Brain pericyte (primary cell): ENCODE measurements around the gene MIEF1.
"Not testable (repeated sequence)": the region's sequence is repeated elsewhere in the genome, so short reads cannot be mapped to it uniquely, and the experiment has no call there.

Source experiments
- DNase-seq: peaks from one replicate; pipeline ENCODE4 v3.0.0-alpha.2; 2012; ENCODE audit warnings: low read depth, low spot score

Gene MIEF1

DNA sequence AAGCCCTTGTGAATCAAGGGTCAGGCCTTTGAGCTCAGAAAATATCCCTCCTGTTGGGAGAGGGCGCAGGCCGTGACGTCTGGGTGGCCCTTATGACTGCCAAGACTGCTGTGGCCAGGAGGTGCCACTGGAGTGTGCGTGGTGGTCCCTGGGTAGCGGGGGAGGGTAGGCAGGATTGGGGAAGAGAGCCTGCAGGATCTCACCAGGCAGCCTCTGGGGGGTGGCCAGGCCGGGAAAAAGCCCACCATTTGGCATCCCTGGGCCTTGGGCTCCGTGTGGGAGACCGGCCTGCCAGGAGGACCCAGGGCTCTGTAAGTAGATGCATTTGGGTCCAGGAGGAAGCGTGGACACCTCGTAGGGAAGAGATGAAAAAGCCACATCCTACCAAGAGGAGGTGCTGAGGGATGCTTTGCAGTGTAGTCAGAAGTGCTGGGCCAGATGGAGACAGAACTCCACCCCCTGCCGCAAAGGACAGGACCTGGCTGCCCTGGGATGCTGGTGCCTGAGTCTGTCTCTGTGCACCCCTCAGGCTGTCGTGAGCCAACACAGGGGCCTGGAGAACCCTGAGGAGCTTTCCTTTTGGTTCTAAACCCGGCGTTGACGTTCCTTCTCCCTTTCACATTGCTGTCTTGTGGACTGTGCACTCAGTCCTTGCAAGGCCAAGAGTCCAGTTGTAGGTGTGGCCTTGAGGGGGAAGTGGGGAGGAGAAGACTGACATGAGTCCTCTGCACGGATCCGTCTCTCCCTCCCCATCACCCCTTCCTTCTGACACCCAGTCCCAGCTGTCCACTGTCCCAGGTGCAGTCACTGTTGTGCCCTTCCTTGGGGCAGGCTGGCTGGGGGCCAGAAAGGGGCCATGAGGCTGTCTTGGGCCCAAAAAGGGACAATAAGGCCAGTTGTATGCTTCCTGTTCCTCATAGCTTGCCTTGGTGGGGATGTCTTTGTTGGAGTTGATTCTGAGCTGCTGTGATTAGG, 12.7 kb upstream of the MIEF1 start:
- no peak for DNase-seq

DNA sequence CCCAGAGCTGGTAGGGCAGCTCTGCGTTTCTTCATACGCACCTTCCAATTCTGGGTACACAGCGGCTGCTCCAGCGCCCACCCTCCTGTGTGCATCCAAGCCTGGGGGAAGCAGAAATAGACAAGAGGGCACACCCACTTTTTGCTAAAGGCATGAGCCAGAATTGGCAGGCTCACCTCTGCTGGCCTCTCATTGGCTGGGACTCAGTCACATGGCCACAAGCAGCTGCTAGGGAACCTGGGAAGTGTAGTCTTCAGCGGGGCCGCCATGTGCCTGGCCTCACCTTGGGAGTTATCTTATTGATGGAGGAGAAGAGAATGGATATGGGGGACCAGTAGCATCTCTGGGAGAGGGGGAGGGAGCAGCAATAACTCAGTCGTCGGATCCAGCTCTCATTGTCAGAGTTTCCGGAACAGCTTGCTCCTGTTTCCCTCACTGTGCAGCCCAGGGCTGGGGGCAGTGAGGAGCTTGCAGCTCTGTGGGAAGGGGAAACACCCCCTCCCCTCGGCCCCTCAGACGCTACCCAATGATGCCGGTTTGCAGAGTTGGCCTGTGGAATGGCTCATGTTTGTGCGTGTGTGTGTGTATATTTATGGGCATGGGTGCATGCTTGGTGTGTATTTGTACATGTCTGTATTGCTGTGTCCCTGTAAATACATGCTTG, 11.8 kb upstream of the MIEF1 start:
- no peak for DNase-seq

DNA sequence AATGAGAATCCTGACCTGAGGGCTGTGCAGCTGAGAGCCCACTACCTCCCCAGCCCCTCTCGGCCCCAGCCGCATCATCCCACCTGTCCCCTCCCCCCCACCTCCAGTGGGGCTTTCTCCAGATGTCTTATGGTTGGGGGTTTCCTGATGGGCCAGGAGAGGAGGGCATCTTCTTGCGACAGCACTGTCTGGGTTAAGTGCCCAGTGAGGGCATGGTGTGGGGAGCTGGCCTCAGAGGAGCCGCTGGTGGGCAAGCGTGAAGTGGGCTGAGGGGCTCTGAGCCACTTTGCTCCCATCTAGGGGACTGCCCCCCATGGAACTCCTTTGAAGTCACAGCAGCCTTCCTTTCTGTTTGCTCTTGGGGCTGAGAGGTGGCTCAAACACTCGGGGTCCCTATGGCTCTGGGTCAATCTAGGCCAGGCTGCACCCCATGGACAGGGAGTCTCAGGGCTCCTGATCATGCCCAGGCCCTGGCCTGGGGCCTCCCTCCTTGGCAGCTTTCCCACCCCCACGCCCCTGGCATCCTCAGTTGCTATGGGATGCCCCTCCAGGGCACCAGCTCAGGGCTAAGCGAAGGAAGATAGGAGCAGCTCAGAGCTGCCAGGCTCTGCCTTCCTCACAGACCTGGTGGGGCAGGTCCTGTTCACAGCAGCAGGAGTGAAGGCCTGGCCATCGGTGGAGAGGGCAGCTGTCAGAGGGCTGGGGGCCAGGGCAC, 11.0 kb upstream of the MIEF1 start:
- no peak for DNase-seq

DNA sequence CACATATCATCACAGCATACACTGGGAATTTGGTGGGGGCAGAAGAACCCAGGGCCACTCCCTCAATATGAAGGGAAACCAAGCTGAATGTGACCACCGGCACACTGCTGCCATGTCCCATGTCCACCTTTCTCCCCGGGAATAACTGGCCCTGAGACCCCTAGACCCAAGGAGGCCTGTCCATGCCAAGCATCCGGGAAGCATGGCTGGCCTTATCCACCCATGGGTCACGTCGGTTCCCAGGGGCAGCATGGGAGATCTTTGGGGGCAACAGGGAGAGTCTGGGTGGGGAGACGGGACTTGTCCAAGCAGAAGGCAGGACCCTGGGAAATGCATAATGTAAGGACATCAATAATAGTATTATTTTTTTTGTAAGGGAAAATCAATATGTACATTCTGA, 10.4 kb upstream of the MIEF1 start:
- DNase-seq, result no peak

DNA sequence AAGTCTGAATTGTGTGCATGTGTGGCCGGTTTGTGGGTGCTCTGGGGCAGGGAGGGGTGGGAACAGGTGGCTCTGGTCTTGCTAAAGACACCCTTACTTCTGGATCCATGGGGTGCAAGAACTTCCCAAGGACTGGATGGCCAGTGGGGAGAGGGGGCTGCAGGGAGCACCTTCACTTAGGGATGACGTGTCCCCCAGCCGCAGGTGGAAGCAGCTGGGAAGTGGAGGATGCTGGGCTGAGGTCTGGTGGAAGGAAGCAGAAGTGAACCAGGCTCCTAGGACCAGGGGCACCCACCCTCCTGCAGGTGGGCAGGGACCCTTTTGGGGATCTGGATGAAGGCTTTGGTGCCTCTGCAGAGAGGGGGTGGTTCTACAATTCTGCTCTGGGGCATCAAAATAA, 9.9 kb upstream of the MIEF1 start:
- no peak for DNase-seq

DNA sequence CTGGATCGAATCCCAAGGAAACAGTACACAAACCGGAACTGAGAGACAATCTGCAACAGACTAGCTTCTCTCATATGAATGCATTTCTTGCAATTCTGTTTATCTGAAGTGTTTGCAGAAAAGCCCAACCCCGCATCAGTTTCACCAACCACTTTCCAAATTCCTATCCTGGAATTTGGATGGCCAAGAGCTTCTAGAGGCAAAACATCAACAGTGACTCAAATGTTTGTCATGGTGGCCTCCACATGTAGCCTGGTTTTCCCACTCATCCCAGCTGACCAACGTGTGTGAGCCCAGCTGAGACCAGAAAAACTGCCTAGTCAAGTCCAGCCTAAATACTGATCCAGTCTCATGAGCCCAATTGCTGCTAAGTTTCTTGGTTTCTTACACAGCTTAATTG, 8.3 kb upstream of the MIEF1 start:
- no peak for DNase-seq

DNA sequence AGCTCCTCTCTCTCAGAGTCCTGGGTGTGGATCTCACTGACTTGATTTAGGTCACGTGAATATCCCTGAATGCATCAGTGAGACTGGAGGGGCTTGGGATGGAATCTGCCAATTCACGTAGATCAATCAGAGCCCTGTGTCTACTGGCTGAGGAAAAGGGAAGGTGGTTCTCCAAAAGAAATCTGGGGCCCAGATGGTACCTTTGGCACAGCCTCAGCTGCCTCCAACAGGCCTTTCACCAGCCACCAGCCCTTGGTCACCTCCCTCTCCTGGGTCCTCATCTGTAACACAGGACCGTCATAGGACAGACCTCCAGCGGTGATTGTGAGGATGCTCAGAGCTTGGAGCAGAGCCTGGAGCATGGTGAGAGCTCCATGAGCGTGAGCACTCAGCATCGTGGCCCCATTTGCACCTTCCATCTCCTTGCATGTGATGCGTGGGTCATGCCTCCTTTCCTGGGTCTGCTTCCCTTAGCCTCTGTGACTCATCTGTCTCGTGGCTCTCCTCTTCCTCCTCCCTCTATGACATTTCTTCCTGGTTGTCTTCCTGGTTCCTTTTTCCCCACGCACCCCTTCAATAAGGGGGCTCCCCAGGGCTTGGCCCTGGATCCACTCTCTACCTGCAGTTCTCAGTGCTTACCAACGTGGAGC, 7.5 kb upstream of the MIEF1 start:
- no peak for DNase-seq

DNA sequence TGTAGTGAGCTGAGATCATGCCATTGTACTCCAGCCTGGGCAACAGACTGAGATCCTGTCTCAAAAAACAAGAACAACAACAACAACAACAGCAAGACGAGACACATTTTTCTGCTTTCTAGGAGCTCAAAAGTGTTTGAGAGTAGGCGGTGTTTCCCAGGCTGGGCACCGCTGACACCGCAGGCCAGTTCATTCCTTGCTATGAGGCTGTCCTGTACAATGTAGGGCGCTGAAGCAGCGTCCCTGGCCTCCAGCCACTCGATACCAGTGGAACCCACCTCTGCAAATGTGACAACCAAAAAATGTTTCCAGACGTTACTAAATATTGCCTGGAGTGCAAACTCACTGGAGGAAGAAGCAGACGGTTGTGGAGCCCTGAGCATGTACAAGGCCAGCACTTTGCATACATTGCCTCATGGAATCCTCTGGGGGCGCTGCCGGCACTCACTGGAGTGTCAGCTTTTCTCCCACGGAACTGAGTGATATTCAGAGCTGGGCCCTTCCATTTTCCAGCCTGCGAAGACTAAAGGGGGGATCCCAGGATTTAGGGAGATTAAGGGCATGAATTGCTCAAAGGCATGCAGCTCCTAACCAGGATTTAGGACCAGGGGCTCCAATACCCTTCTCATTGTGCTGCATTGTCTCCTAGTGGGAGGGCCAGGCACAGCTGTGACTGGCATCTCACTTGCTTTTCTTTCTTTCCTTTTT, 5.8 kb upstream of the MIEF1 start:
- no peak for DNase-seq

DNA sequence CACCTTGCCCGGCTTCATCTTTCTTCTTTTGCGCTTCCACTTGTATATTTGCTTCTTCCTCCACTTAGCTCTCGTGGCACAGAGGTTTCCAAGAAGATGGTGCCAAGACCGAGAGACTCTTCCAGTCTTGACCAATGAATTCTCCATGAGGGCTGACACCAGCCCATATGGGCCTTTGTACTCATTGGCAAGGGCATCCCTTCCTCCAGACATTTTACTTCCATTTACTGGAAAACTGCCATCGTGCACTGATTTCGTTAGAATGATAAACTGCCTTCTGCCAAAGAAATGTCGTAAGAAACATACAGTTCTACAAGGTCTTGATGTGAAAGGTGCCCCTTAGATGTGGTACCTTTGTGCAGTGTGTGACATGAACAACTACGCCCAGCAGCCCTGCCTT, 4.7 kb upstream of the MIEF1 start:
- no peak for DNase-seq

DNA sequence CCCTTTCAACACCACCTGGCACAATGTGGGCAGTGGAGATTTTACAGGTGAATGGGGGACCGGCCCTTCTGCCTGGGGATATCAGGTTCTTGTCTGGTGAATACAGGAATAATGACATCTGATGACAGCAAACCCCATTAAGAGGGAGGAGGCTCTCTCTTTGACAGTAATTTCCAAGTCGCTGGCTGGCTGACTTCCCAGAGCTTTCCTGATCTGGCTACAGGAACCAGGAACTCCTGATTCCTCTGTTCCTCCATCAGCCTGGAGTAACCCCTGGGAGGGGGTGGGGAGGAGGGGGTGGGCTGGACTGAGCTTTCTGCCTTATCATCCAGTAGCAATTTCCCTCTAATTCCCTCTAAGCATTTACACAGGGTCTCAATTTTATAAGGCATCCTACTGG, 3.7 kb upstream of the MIEF1 start:
- DNase-seq, result no peak

DNA sequence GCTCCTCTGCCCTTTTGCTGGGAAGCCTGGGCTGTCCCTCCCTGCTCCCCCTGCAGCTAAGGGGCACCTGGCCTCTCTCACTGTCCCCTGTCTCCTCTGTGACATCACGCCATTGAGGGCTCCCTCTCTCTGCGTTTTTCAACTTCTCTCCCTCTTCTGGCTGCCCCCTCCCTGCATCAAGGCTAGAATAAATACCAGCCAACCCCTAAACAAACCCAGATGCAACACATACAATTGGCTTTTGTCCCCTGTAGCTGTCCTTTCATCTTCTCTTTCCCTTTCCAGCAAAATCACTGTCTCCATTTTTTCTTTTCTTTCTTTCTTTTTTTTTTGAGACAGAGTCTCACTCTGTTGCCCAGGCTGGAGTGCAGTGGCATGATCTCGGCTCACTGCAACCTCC, 3.3 kb upstream of the MIEF1 start:
- no peak for DNase-seq

DNA sequence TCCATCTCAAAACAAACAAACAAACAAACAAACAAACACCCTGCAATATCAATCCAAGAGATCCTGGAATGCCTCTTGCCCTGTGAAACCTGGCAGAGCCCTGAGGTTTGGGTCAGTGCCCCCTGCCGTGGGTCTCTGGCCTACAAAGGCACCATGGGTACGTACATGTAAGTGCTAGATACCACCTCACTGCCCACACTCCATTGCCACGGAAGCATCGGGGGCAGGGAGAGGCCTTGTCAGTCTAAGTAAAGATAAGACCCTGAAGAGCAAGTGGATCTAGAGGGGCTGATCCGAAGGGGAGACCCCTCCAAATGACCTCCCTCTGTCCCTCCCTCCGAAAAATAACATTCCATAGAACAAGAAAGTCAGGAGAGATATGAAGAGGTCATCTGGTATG, 2.0 kb upstream of the MIEF1 start:
- no peak for DNase-seq

DNA sequence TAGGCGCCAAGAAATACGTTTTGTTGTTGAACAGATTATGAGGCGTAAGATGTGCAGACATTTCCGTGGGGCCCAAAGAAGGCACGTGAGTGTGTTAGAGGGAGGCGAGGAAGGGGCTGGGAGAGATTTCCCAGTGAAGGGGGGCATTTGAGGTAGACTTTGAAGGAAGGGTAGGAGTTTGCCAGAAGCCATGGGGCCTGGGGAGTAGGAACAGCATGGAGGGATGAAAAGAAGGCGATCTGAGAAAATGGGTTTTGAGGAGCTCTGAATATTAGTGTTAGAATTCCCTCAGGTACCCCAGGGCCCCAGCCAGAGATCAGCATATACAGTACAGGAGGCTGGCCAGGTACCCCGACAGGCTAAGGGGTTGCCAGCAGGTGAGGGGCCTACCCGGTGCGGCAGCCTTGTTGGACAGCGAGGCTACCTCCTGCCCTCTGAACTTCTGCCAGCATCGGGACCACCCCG, 414 bp upstream of the MIEF1 start:
- DNase-seq, result no peak

DNA sequence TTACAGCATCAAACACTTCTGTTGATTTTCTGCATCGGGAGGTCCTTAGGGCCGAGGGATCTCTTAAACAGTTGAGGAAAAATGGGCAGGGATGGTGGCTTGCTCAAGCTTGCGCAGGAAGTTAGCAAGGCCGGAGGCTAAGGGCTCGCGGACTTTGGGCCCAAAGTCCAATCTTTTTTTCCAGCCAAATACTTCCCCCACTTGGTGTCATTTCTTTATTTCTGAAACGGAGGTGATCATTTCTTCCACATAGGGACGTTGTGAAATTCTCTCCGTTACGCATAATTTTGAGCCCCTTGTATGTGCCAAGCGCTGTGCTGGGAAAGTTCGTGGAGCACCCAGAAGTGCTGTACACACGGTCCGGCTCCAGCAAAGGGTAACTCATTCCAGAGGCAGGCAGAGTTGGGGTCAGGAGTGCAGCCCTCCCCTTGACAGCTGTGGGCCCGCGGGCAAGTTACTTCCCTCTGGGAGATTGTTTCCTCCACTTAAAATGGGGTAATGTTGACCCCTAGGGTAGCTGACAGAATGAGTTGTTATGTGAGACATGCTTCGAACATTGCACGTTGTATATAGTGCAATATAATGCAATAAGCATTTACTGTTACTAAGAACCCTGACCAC, 809 bp downstream of the MIEF1 start:
- DNase-seq, result no peak

DNA sequence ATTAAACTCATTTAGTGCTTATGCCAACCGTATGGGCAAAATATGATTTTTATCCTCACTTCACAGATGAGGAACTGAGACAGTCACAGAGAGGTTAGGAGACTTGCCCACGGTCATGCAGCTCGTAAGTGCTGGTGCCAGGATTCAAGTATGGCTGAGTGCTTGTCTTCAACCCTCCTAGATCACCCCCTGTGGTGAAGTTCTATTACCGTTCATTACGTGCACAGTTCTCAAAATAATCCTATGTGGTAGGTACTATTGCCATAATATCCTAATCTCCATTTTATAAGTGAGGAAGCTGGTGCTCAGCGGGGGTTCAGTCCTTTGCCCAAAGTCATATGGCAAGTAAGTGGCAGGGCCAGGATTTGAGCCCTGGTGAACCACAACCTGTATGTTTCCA, 1.5 kb downstream of the MIEF1 start:
- no peak for DNase-seq

DNA sequence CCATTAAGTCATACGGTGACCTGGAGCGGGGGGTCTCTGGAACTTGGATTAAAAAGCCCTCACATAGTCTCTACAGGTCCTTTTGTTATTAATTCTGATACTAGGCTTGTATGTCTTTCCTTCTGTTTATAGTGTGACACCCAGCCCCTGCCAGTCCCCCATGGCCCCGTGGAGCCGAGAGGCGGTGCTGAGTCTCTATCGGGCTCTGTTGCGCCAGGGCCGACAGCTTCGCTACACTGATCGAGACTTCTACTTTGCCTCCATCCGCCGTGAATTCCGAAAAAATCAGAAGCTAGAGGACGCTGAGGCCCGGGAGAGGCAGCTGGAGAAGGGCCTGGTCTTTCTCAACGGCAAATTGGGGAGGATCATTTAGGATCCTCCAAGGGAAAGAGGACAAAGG, 2.0 kb downstream of the MIEF1 start:
- DNase-seq, result no peak

DNA sequence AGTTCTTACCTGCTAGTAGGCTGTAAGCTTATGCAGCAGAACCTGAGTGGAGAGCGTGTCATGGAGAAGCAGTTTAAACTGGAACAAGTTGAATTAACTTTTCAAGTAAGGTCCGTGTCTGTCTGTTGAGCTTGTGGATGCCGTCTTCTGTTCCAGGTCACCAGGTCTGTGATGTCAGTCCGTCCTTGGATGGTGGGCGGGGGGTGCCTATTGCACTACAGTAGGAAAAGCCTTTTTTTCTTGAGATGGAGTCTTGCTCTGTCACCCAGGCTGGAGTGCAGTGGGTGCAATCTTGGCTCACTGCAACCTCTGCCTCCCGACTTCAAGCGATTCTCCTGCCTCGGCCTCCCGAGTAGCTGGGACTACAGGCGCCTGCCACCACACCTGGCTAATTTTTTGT, 4.9 kb downstream of the MIEF1 start:
- DNase-seq, result not testable (repeated sequence)

DNA sequence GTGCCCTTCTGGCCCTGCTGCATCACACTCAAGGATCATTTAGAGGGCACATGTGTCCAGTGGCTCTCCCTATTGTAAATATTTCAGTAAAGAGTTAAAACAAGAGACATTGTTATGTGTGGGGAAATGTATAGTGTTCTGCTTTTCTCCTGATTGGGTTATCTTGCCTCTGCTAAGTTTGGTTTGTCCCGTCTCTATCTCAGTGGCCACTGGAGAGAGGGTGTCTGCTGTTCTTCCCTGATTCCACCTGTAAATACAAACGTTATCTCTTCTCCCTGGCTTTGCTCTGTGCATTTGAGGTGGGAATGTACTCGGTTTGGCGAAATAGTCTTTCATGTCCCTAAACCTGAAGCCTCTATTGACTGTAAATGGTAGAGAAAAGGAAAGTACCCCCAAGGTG, 6.3 kb downstream of the MIEF1 start:
- no peak for DNase-seq

DNA sequence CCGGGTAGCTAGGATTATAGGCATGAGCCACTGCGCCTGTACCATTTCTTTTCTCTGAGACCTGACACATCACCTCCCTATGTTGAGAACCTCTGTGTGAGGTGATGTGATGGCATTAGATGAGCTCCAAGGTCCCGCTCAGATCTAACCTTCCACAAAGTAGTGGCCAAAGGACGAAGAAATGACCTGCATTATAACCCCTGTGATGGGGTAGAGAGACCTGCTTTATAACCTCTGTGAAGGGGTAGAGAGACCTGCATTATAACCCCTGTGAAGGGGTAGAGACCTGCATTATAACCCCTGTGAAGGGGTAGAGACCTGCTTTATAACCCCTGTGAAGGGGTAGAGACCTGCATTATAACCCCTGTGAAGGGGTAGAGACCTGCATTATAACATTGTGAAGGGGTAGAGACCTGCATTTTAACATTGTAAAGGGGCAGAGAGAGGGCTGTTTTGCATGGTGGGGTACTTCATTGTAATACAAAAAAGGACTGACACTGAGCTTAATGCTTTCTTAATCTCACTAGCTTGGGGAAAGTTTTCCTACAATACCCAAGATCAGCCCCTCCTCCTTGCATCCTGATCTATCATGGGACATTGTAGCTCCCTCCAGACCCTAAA, 8.5 kb downstream of the MIEF1 start:
- DNase-seq, result no peak

DNA sequence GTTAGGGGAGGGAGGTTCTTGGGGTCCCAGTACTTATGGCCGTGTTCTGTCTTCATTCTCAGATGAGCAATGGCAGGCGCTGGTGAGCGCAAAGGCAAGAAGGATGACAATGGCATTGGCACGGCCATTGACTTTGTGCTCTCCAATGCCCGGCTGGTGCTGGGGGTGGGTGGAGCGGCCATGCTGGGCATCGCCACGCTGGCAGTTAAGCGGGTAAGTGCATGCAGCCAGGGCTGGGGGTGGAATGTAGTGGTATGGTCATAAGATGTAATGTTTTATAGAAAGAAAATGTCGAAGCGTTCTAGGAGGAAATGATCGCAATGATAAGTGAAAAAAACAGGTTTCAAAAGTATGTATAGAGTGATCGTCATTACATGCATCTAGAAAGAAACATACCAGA, 9.1 kb downstream of the MIEF1 start:
- DNase-seq, result no peak
